H1 (cell line): ENCODE measurements around the gene KAZALD1. TPM values are rescaled to one million over a fixed set of nuclear protein-coding genes. Genes with fewer than 3 reads are reported as not detected.

Experiments
- CHD7 ChIP-seq: fragments of 300-600 bp; sonication (generic); IDR thresholded peaks from 2 replicates; pipeline ENCODE4 v1.7.1; 2012; ENCODE audit warnings: low read length, moderate library complexity, mild to moderate bottlenecking, inconsistent platforms; ENCODE audit not compliant: insufficient replicate concordance
- CREB1 ChIP-seq: IDR thresholded peaks from 2 replicates; pipeline ENCODE4 v1.6.1; 2012; ENCODE audit warnings: inconsistent platforms
- EP300 ChIP-seq, 2 experiments: IDR thresholded peaks; 1 replicate in 1 of 2; 2 replicates in 1 of 2; pipeline ENCODE4 v1.6.1; 2011 to 2012; ENCODE audit warnings: low read depth in 2 of 2, low read length in 2 of 2, mild to moderate bottlenecking in 2 of 2, borderline replicate concordance in 1 of 2, inconsistent platforms in 1 of 2, moderate library complexity in 1 of 2
- HDAC6 ChIP-seq: IDR thresholded peaks from one replicate; pipeline ENCODE4 v1.7.1; 2012; ENCODE audit warnings: low read depth, mild to moderate bottlenecking, inconsistent platforms, low read length, moderate library complexity
- RNF2 ChIP-seq: fragments of 200-900, 300-1000 bp; sonication (generic); IDR thresholded peaks from 2 replicates; pipeline ENCODE4 v1.7.1; 2016; ENCODE audit warnings: borderline replicate concordance, low read depth, mild to moderate bottlenecking, antibody characterized with exemption, low read length; ENCODE audit not compliant: poor library complexity, severe bottlenecking; ENCODE audit errors: missing control alignments
- RXRA ChIP-seq: IDR thresholded peaks from 2 replicates; pipeline ENCODE4 v1.6.1; 2011; ENCODE audit warnings: low read depth, mild to moderate bottlenecking, low read length, moderate library complexity; ENCODE audit not compliant: insufficient read depth
- SAP30 ChIP-seq: fragments of 300-600 bp; sonication (generic); IDR thresholded peaks from 2 replicates; pipeline ENCODE4 v1.7.1; 2012; ENCODE audit warnings: low read length, moderate library complexity, mild to moderate bottlenecking, inconsistent platforms; ENCODE audit not compliant: insufficient read depth, insufficient replicate concordance
- SIRT6 ChIP-seq: IDR thresholded peaks from one replicate; pipeline ENCODE4 v1.7.1; 2012; ENCODE audit warnings: low read length, inconsistent platforms
- polyA plus RNA-seq, 7 experiments: library from polyadenylated mRNA; depleted of rRNA in 3 of 7; stranded (reverse) in 5 of 7; unstranded in 2 of 7; fragments of >200 nt in 5 of 7; fragments of 200-250 nt in 2 of 7; gene quantifications; 1 replicate in 5 of 7; 2 replicates in 1 of 7; 4 replicates in 1 of 7; pipeline versions ENCODE4 v1.2.1 to v1.2.3, GENCODE V29; 2011 to 2013; ENCODE audit warnings: missing spikeins in 2 of 7, mixed read lengths in 2 of 7
- total RNA-seq: library from RNA; stranded (reverse); fragmentation: NEBNext Ultra II Directional; extraction: Animal tissue kit (Norgen Biotek cat#: 25700); gene quantifications from 2 replicates; pipeline ENCODE4 v1.2.1, GENCODE V29; 2021

Gene KAZALD1
- total and polyA plus RNA-seq, 2 of the 8 experiments (the other 6 are each of a cell fraction or from before 2014, with no cell fraction given) = 0.65 to 1.9 TPM

- TF ChIP-seq CHD7 = no peak
- TF ChIP-seq HDAC6 = no peak
- no peak for TF ChIP-seq RXRA
- TF ChIP-seq RNF2 = no peak
- TF ChIP-seq SIRT6 = no peak
- TF ChIP-seq CREB1 = no peak
- no peak for TF ChIP-seq SAP30
- TF ChIP-seq EP300 (IDR thresholded peaks at IDR 0.05; ENCODE audit: borderline replicate concordance in 1 of 2, low read depth in 2 of 2, low read length in 2 of 2) = no peak
Observed at GRCh38 chr10:101054351-101054750, 7.4 kb upstream of the KAZALD1 start (continued).
